22Rv1 (cell line): ENCODE data around the gene STK33.

ENCODE experiments used
- CTCF ChIP-seq: fragments of 450-650 bp; IDR thresholded peaks from 2 replicates; pipeline ENCODE4 v1.5.1; 2017; ENCODE audit warnings: mild to moderate bottlenecking
- ZFX ChIP-seq: fragments of 450-650 bp; IDR thresholded peaks from 2 replicates; pipeline ENCODE4 v1.6.1; 2017; ENCODE audit warnings: antibody characterized with exemption, borderline replicate concordance

- TF ChIP-seq ZFX (no peak), CTCF (no peak)
These were observed 40.5 kb upstream of the STK33 start for GRCh38 chr11:8634498-8634897.
